ENCODE results near the gene ZNF362.

Gene ZNF362

DNA sequence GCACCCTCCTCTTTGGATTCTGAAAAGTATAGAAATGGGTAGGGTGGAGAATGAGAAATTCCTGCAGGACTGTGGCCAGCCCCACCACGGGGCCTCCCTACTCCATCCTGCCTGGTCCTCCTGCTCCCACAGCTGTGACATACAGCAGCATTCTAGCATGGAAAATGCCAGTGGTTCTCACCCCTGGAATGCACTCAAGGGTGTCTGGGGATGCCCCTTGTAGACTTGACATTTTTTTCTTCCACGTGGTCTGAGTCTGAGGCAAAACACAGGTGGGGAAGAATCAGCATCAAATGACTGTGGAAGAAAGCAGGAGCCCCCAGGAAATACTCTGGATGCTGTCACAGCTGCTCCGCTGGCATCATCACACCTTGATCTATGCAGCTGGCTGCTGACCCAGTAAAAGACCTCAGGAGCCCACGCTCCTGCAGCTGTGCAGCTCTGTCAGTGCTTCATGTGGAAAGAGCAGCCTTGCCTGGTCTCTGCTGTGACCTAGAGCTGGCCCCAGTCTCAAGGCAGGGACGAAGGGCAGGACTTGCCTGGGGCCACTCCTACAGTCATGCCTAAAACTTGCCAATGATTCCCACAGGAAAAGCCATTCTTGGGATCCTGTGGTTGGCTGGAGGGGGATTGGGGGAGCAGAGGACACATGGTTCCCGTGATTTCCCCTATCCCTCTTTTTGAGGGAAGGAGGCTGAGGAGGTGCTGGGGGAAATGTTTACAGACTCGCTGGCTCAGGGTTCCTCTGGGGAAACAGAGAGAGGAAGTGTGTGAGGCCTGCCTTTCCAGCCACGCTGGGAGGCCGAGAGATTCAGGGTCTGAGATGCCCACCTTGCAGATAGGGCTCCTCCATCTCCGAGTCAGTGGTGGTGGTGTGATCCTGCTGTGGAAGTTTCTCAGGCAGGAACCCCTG lies 75.4 kb downstream of the ZNF362 start:
- H3K4me3 ChIP-seq (ENCODE audit: low read depth, low read length) = no peak overlapping the region
- TF ChIP-seq, protein P1, sequence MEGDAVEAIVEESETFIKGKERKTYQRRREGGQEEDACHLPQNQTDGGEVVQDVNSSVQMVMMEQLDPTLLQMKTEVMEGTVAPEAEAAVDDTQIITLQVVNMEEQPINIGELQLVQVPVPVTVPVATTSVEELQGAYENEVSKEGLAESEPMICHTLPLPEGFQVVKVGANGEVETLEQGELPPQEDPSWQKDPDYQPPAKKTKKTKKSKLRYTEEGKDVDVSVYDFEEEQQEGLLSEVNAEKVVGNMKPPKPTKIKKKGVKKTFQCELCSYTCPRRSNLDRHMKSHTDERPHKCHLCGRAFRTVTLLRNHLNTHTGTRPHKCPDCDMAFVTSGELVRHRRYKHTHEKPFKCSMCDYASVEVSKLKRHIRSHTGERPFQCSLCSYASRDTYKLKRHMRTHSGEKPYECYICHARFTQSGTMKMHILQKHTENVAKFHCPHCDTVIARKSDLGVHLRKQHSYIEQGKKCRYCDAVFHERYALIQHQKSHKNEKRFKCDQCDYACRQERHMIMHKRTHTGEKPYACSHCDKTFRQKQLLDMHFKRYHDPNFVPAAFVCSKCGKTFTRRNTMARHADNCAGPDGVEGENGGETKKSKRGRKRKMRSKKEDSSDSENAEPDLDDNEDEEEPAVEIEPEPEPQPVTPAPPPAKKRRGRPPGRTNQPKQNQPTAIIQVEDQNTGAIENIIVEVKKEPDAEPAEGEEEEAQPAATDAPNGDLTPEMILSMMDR (IDR thresholded peaks at IDR 0.05; ENCODE audit: borderline replicate concordance, insufficient read depth, low read depth, low read length) = no peak

DNA sequence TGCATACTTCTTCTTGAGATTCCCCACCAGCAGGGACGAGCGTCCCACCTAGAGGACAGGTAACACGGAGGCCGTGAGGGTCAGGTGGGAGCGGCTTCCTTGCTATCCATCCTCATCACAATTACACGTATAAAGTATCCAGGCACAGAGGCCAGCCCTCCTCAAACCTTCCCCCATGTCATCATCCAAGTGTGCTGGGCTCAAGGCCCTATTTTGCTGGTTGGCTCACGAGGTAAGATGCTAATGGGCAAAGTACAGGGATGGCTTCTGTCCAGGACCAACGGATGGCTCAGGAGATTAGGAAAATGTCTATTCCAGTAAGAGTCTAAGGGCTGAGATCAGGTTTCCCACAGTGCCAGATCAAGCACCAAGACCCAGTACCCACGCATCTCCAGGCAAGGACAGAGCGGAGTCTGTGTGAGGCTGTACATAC lies 76.1 kb downstream of the ZNF362 start:
- TF ChIP-seq, protein P1 (IDR thresholded peaks at IDR 0.05; ENCODE audit: borderline replicate concordance, insufficient read depth, low read depth, low read length) = no peak
- no peak overlapping the region for H3K4me3 ChIP-seq (ENCODE audit: low read depth, low read length)

DNA sequence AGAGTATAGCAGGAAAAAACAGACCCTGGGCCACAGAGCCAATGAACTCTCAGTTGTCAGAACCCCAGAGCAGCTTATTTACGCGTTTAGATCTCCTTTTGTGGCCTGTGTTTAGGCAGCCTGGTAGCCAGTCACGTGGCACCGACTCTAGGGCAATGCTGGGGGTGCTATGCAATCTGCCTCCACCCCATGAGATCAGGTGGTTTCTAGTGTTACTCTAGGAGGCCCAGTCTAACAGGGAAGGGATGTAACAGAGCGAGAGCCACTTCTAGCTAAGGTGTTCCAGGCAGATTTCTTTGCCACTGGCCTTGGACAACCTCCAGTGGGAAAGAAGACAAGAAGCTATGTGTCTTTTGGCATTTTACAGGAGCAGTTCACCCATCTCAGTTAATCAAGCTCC lies 76.6 kb downstream of the ZNF362 start:
- TF ChIP-seq, protein P1 (IDR thresholded peaks at IDR 0.05; ENCODE audit: borderline replicate concordance, insufficient read depth, low read depth, low read length) = no peak
- no peak overlapping the region for H3K4me3 ChIP-seq (ENCODE audit: low read depth, low read length)

DNA sequence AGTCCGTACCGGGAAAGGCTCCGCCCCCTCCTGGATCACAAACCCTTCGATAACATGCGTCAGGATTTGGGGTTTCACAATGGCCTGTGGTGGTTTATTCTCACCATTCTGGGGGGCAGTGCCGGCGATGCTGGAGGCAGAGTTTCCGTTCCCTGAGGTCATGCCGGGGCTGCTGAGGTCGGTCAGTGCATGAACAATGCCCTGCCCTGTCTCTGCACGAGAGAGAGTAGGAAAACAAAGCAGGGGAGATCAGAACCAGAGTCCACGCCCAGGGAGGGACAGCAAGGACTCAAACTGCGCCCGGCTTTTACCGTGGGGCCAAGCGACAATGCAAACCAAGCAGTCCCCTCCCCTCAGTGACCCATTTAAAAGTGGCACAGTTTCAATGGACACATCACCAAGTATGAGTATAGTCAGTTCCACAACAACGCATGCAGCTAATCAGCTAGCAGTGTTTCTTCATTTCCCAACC lies 77.8 kb downstream of the ZNF362 start:
- H3K4me3 ChIP-seq (ENCODE audit: low read depth, low read length) = no peak overlapping the region
- TF ChIP-seq, protein P1 (IDR thresholded peaks at IDR 0.05; ENCODE audit: borderline replicate concordance, insufficient read depth, low read depth, low read length) = no peak

DNA sequence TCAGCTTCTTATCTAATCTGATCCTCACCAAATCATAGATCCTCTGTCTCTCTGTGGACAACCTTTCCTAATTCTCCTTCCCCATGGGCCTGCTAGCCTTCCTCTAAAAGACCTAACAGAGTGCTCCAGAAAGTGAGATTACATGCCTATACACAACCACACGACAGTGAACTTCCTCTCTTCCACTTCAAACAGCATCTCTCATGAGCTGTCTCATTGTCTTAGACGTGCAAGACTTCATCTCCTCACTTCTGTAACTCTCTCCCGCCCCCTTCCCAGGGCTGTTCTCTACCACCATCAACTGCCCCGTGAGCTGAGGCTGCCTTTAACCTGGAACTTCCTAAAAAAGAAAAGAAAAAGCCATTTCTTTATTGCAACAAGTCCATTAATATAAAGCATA lies 78.7 kb downstream of the ZNF362 start:
- TF ChIP-seq, protein P1 (IDR thresholded peaks at IDR 0.05; ENCODE audit: borderline replicate concordance, insufficient read depth, low read depth, low read length) = no peak
- no peak overlapping the region for H3K4me3 ChIP-seq (ENCODE audit: low read depth, low read length)

DNA sequence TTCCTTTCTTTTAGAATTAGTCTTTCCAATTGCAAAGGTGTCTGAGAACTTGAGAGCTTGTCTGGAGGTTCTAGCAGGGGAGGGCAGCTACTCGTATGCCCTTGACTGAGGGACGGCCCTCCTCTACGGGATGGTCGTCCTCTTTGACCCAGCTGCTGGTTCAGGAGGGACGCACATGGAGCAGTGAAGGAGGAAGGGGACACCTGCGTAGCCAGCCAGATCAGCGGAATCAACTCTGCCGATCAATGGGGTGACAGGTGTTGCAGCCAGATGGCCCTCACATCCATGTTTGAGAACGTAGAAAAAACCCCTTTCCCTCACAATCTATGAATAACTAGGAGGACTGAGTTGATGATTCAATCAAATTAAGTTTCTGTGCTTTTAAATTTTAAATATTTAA lies 80.3 kb downstream of the ZNF362 start:
- TF ChIP-seq, protein P1 (IDR thresholded peaks at IDR 0.05; ENCODE audit: borderline replicate concordance, insufficient read depth, low read depth, low read length) = no peak
- H3K4me3 ChIP-seq (ENCODE audit: low read depth, low read length) = no peak overlapping the region

DNA sequence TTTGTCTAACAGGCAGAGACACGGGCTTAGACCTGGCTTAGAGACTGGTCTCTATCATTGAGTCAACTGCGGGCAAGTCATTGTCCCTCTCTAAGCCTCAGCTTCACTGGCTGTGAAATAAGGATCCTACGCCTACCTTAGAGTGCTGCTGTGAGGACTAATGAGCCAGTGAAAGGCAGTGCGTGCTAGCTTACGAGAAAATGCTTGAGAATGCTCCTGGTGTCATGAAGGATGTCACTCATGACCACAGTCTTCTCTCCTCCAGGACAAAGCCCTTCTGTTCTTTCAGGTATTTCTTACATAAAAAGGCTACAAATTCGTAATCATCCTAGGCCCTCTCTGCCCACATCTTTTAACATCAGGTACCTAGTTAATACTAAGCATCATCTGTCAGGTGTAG lies 81.1 kb downstream of the ZNF362 start:
- no peak overlapping the region for H3K4me3 ChIP-seq (ENCODE audit: low read depth, low read length)
- TF ChIP-seq, protein P1 (IDR thresholded peaks at IDR 0.05; ENCODE audit: borderline replicate concordance, insufficient read depth, low read depth, low read length) = no peak

Data from GM12875 (cell line).